ENCODE results near the gene NDUFA8. TPM values are rescaled to one million over a fixed set of nuclear protein-coding genes. Genes with fewer than 3 reads are reported as not detected.

NDUFA8 gene
- total RNA-seq, 1 donor from 2014 or later = 32.4 TPM

DNA sequence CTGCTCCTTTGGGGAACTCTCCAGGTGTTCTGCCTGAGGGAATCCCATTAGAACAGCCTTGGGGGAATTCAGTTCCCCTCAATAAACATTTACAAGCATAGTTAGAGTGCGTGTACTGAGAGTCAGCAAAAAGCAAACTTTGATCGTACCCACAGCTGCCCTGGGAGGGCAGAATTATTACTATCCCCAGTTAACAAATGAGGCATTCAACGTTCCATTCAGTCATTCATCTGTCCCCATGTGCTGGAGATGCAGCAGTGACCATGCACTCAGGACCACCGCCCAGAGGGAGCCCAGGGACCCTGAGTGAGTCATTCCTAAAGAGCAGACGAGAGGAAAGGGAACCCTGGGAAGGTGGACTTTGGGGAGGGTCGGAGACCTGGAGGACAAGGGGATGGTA is 47.3 kb downstream of the NDUFA8 start:
- no peaks in the 10 kb centered on the region for H3K9me3 ChIP-seq
- no peak overlapping the region for H3K4me3 ChIP-seq
- H3K27ac ChIP-seq = no peak overlapping the region
- no peaks in the 10 kb centered on the region for H3K27me3 ChIP-seq
- intact Hi-C loops (cut with DNase I) = no loop called here
- DNase-seq (ENCODE audit: extremely low spot score in 2 of 2) = no peak
- no peaks in the 10 kb centered on the region for H3K36me3 ChIP-seq
- H3K4me1 ChIP-seq = no peaks in the 10 kb centered on the region
- TF ChIP-seq POLR2A (IDR thresholded peaks at IDR 0.05) (no peak), POLR2AphosphoS5 (IDR thresholded peaks at IDR 0.05; ENCODE audit: insufficient read depth in 1 of 2, low read depth in 1 of 2) (no peak)
- TF ChIP-seq, protein P1, sequence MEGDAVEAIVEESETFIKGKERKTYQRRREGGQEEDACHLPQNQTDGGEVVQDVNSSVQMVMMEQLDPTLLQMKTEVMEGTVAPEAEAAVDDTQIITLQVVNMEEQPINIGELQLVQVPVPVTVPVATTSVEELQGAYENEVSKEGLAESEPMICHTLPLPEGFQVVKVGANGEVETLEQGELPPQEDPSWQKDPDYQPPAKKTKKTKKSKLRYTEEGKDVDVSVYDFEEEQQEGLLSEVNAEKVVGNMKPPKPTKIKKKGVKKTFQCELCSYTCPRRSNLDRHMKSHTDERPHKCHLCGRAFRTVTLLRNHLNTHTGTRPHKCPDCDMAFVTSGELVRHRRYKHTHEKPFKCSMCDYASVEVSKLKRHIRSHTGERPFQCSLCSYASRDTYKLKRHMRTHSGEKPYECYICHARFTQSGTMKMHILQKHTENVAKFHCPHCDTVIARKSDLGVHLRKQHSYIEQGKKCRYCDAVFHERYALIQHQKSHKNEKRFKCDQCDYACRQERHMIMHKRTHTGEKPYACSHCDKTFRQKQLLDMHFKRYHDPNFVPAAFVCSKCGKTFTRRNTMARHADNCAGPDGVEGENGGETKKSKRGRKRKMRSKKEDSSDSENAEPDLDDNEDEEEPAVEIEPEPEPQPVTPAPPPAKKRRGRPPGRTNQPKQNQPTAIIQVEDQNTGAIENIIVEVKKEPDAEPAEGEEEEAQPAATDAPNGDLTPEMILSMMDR (IDR thresholded peaks at IDR 0.05) = no peak

DNA sequence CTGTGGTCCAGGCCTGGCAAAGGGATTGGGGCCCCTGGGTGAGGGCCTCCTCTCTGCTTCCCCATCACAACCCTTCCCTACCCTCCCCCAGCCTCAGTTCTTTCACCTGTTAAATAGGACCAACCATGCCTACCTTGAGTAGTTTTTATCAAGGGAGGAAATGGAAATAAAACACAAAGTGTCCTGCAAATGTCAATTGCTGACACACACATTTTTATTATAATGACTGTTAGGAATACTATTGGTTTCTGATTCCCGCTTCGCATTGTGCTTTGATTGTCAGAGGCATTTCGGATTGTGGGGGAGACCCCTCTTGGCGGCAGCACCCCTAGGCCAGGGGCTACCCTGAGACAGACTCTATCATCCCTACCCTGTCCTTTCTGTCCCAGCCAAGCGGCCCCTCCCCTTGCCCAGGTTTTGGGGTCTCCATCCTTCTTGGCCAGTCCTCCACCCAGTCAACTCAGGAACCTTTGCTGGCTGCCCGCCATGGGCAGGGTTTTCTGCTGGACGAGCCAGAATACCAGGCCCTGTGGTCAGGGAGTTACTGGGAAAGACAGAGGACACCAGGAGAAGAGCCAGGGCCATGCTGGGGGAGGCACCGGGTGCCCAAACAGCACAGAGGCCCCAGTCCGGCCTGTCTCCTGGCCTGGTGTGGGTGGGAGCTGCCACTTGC is 48.0 kb downstream of the NDUFA8 start:
- no peak overlapping the region for H3K4me3 ChIP-seq
- H3K27me3 ChIP-seq = no peaks in the 10 kb centered on the region
- H3K9me3 ChIP-seq = no peaks in the 10 kb centered on the region
- intact Hi-C loops (cut with DNase I) = no loop called here
- TF ChIP-seq, protein P1 (IDR thresholded peaks at IDR 0.05) = no peak
- TF ChIP-seq POLR2AphosphoS5 (IDR thresholded peaks at IDR 0.05; ENCODE audit: insufficient read depth in 1 of 2, low read depth in 1 of 2) (no peak), POLR2A (IDR thresholded peaks at IDR 0.05) (no peak)
- H3K36me3 ChIP-seq = no peaks in the 10 kb centered on the region
- H3K27ac ChIP-seq = no peak overlapping the region
- DNase-seq (ENCODE audit: extremely low spot score in 2 of 2) = no peak
- H3K4me1 ChIP-seq = no peaks in the 10 kb centered on the region

DNA sequence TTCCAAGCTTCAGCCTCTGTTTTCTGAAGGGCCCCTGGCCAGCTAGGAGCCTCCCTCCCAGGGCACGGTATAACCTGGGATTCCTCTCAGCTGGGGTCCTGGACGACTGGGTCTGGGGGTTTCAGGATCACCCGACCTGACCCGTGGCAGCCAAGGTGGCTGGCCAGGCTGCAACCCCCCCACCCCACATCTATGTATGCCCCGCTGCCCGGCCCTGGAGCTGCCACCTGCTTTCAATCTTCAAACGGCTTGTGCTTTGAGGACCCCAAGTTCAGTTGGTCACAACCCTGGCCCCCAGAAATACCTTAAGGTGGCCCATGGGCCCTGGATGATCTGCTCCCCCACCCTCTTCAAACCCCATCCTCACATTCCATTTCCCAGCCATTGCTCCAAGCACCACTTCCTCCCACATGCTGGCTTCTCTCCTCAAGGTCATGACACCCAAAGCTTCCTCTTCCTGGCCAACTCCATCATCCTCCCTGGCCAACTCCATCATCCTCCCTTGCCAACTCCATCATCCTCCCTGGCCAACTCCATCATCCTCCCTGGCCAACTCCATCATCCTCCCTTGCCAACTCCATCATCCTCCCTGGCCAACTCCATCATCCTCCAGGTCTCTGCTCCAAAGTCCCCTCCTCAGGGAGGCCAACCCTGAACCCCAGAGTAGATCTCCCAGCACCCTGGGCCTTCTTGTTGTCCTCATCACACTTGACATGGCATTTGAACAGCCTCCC is 49.3 kb downstream of the NDUFA8 start:
- H3K27ac ChIP-seq = no peak overlapping the region
- H3K4me1 ChIP-seq = no peaks in the 10 kb centered on the region
- DNase-seq (ENCODE audit: extremely low spot score in 2 of 2) = no peak
- no peaks in the 10 kb centered on the region for H3K9me3 ChIP-seq
- no peak overlapping the region for H3K4me3 ChIP-seq
- no peaks in the 10 kb centered on the region for H3K27me3 ChIP-seq
- TF ChIP-seq POLR2A (IDR thresholded peaks at IDR 0.05) (no peak), POLR2AphosphoS5 (IDR thresholded peaks at IDR 0.05; ENCODE audit: insufficient read depth in 1 of 2, low read depth in 1 of 2) (no peak)
- TF ChIP-seq, protein P1 (IDR thresholded peaks at IDR 0.05) = no peak
- H3K36me3 ChIP-seq = no peaks in the 10 kb centered on the region
- intact Hi-C loops (cut with DNase I) = no loop called here

DNA sequence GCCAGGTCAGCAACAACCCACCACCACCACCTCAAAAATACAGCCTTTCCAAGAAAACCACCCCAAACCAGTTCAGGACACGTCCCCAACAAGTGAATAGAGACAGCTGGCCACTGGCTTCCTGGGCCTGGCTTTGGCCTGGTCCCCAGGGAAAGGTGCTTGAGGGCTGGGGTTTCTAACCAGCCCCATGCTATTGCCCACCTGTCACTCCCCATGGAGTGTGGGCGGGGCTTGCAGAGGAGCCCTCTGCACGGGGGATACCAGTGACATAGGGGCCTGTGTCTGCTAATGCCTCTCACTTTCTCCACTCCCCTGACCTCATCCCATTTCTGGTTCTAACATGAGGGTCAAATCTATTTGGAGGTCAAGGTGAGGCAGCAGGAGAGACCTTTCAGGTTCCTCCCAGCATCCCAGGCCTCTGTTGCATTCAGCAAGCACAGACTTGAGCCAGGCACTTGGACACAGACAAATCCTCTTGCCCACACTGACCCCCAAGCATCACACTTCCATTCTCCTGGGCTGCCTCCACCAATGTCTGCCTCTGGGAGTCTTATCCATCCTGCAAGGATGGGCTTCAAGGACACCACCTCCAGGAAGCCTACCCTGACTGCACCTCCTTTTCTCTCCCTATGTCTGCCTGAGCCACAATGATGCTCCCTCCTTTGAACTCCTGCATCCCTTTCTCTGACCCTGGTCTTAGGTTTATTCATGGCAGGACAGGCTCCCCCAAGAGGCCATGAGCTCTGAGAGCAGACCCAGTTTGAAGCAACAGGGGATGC is 50.4 kb downstream of the NDUFA8 start:
- H3K27ac ChIP-seq = no peak overlapping the region
- no peaks in the 10 kb centered on the region for H3K36me3 ChIP-seq
- H3K4me1 ChIP-seq = no peaks in the 10 kb centered on the region
- intact Hi-C loops (cut with DNase I) = no loop called here
- TF ChIP-seq, protein P1 (IDR thresholded peaks at IDR 0.05) = no peak
- TF ChIP-seq POLR2A (IDR thresholded peaks at IDR 0.05) (no peak), POLR2AphosphoS5 (IDR thresholded peaks at IDR 0.05; ENCODE audit: insufficient read depth in 1 of 2, low read depth in 1 of 2) (no peak)
- H3K9me3 ChIP-seq = no peaks in the 10 kb centered on the region
- no peaks in the 10 kb centered on the region for H3K27me3 ChIP-seq
- DNase-seq (ENCODE audit: extremely low spot score in 2 of 2) = no peak
- H3K4me3 ChIP-seq = no peak overlapping the region

All from vagina (tissue), 2 donors.